Ascending aorta (tissue), 2 donors: ENCODE measurements around the gene JADE1. TPM values are rescaled to one million over a fixed set of nuclear protein-coding genes. Genes with fewer than 3 reads are reported as not detected.

Experiments used
- DNase-seq, 2 donors: peaks; one replicate each; pipeline ENCODE4 v3.0.0-alpha.2; 2019; ENCODE audit warnings: low spot score in 2 of 2
- H3K27ac ChIP-seq, 2 donors: fragments of 200-600 bp; sonication (generic); one replicate each; pipeline ENCODE4 v1.5.1; 2016 to 2017; ENCODE audit warnings: mild to moderate bottlenecking in 1 of 2
- H3K27me3 ChIP-seq: fragments of 200-600 bp; sonication (generic); one replicate; pipeline ENCODE4 v1.5.1; 2017
- H3K36me3 ChIP-seq, 2 donors: fragments of 200-600 bp; sonication (generic); one replicate each; pipeline ENCODE4 v1.5.1; 2016
- H3K4me1 ChIP-seq, 2 donors: fragments of 200-600 bp; sonication (generic); one replicate each; pipeline ENCODE4 v1.5.1; 2016 to 2017; ENCODE audit warnings: mild to moderate bottlenecking in 1 of 2
- H3K4me3 ChIP-seq, 2 donors: fragments of 200-600 bp; sonication (generic); one replicate each; pipeline ENCODE4 v1.5.1; 2016 to 2017; ENCODE audit warnings: mild to moderate bottlenecking in 1 of 2
- H3K9me3 ChIP-seq, 2 donors: fragments of 200-600 bp; sonication (generic); one replicate each; pipeline ENCODE4 v1.5.1; 2016
- CTCF ChIP-seq, 3 experiments: fragments of 200-600 bp in 2 of 3; fragments of 450-650 bp in 1 of 3; sonication (generic) in 2 of 3; IDR thresholded peaks; one replicate each; pipeline ENCODE4 v1.5.1; 2016 to 2019; ENCODE audit warnings: antibody characterized with exemption in 3 of 3, mild to moderate bottlenecking in 1 of 3, moderate library complexity in 1 of 3
- intact Hi-C: fragments of 100-400 bp; cut with DNase I; formaldehyde crosslinking; loops from one replicate; pipeline ENCODE4 v1.15.1; 2023
- total RNA-seq: library from RNA; depleted of rRNA; stranded (reverse); fragments of >200 nt; gene quantifications from one replicate; pipeline ENCODE4 v1.1.0, GENCODE V29; 2016

JADE1 gene
- total RNA-seq, 1 donor from 2014 or later: 33.8 TPM

- no peak for DNase-seq
- Histone ChIP-seq H3K4me3 (no peak overlapping the region), H3K9me3 (no peaks in the 10 kb centered on the region), H3K27me3 (no peaks in the 10 kb centered on the region), H3K4me1 (peaks cover 0 to 8% of the 10 kb centered on the region in 2 donors), H3K27ac (no peak overlapping the region), H3K36me3 (no peaks in the 10 kb centered on the region)
- TF ChIP-seq CTCF (IDR thresholded peaks at IDR 0.05): no peak
- intact Hi-C loops: no loop called here
Measured at GRCh38 chr4:128775477-128775876, 34.0 kb upstream of the JADE1 start.

GRCh38 chr4:128775916-128776315 is 33.6 kb upstream of the JADE1 start:
- no peak for DNase-seq
- TF ChIP-seq CTCF (IDR thresholded peaks at IDR 0.05): no peak
- intact Hi-C loops: no loop called here
- Histone ChIP-seq H3K4me3 (no peak overlapping the region), H3K9me3 (no peaks in the 10 kb centered on the region), H3K27ac (no peak overlapping the region), H3K36me3 (no peaks in the 10 kb centered on the region), H3K4me1 (peaks cover 0 to 8% of the 10 kb centered on the region in 2 donors), H3K27me3 (no peaks in the 10 kb centered on the region)

GRCh38 chr4:128776794-128777216 is 32.7 kb upstream of the JADE1 start:
- peak in 1 of 2 donors; percentile 80 for DNase-seq
- Histone ChIP-seq H3K4me1 (peaks cover 0 to 8% of the 10 kb centered on the region in 2 donors), H3K4me3 (no peak overlapping the region), H3K27ac (no peak overlapping the region), H3K36me3 (no peaks in the 10 kb centered on the region), H3K9me3 (no peaks in the 10 kb centered on the region), H3K27me3 (no peaks in the 10 kb centered on the region)
- intact Hi-C loops: no loop called here
- TF ChIP-seq CTCF (IDR thresholded peaks at IDR 0.05): no peak

GRCh38 chr4:128780688-128781087 is 28.8 kb upstream of the JADE1 start:
- Histone ChIP-seq H3K27ac (no peak overlapping the region), H3K9me3 (no peaks in the 10 kb centered on the region), H3K4me3 (no peak overlapping the region), H3K4me1 (peaks cover 0 to 8% of the 10 kb centered on the region in 2 donors), H3K27me3 (no peaks in the 10 kb centered on the region), H3K36me3 (no peaks in the 10 kb centered on the region)
- TF ChIP-seq CTCF (IDR thresholded peaks at IDR 0.05): no peak
- intact Hi-C loops: no loop called here
- DNase-seq: no peak

- peak in 1 of 3 experiments; percentile 27 for TF ChIP-seq CTCF (IDR thresholded peaks at IDR 0.05)
- DNase-seq: no peak
- Histone ChIP-seq H3K9me3 (no peaks in the 10 kb centered on the region), H3K27ac (peak overlapping the region; percentile 4 to 56), H3K27me3 (no peaks in the 10 kb centered on the region), H3K4me3 (no peak overlapping the region), H3K4me1 (no peaks in the 10 kb centered on the region), H3K36me3 (no peaks in the 10 kb centered on the region)
- intact Hi-C loops: no loop called here
Measured at GRCh38 chr4:128782076-128782715, 27.3 kb upstream of the JADE1 start.
